K562 (cell line): ENCODE data around the gene DDX5. TPM values are rescaled to one million over a fixed set of nuclear protein-coding genes. Genes with fewer than 3 reads are reported as not detected.
A peak's percentile ranks its signal among the peaks of the same experiment; 100 is the strongest.

Source experiments
- ARID1B ChIP-seq: fragments of 450-650 bp; IDR thresholded peaks from 2 replicates; pipeline ENCODE4 v1.6.1; 2016; ENCODE audit warnings: antibody characterized with exemption, mild to moderate bottlenecking, inconsistent platforms
- BRF2 ChIP-seq: IDR thresholded peaks from 3 replicates; pipeline ENCODE4 v1.6.1; 2011; ENCODE audit warnings: borderline replicate concordance, mild to moderate bottlenecking; ENCODE audit not compliant: insufficient read length, insufficient read depth
- DACH1 ChIP-seq: fragments of 450-650 bp; IDR thresholded peaks from 2 replicates; pipeline ENCODE4 v1.6.1; 2018; ENCODE audit not compliant: partially characterized antibody
- ELF2 ChIP-seq: fragments of 250-450 bp; sonication (Bioruptor Pico); IDR thresholded peaks from 2 replicates; pipeline ENCODE4 v1.5.0; 2021; ENCODE audit warnings: mild to moderate bottlenecking
- FIP1L1 ChIP-seq: fragments of 200-400 bp; formaldehyde crosslinking; IDR thresholded peaks from 2 replicates; pipeline ENCODE4 v1.6.1; 2018; ENCODE audit warnings: mild to moderate bottlenecking, low read depth, low read length; ENCODE audit not compliant: poor library complexity, severe bottlenecking
- FUS ChIP-seq: fragments of 200-400 bp; formaldehyde crosslinking; optimal IDR thresholded peaks from 2 replicates; pipeline ENCODE3; 2017; ENCODE audit warnings: low read depth, low read length
- HCFC1 ChIP-seq: IDR thresholded peaks from 2 replicates; pipeline ENCODE4 v1.6.1; 2012; ENCODE audit warnings: low read depth, low read length, improper control_type of control experiment
- IFI16 ChIP-seq: fragments of 250-450 bp; sonication (Bioruptor Pico); IDR thresholded peaks from 2 replicates; pipeline ENCODE4 v2.1.2; 2022; ENCODE audit warnings: mild to moderate bottlenecking, inconsistent platforms
- KHSRP ChIP-seq: fragments of 450-650 bp; IDR thresholded peaks from 2 replicates; pipeline ENCODE4 v1.6.1; 2017
- MXD1 ChIP-seq: fragments of 250-450 bp; sonication (Bioruptor Pico); IDR thresholded peaks from 2 replicates; pipeline ENCODE4 v1.8.0; 2021; ENCODE audit warnings: borderline replicate concordance, mild to moderate bottlenecking, moderate library complexity; ENCODE audit not compliant: poor library complexity, severe bottlenecking
- PHF21A ChIP-seq: fragments of 450-650 bp; IDR thresholded peaks from 2 replicates; pipeline ENCODE4 v1.6.1; 2017; ENCODE audit warnings: low read depth, borderline replicate concordance
- POLR2H ChIP-seq: IDR thresholded peaks from 2 replicates; pipeline ENCODE4 v1.6.1; 2016; ENCODE audit warnings: missing genetic modification characterization, low read depth, mild to moderate bottlenecking, control low read depth, missing compliant biosample characterization, moderate library complexity
- PPARD ChIP-seq: fragments of 250-450 bp; sonication (Bioruptor Pico); IDR thresholded peaks from 2 replicates; pipeline ENCODE4 v1.8.0; 2022; ENCODE audit warnings: inconsistent platforms, mild to moderate bottlenecking, moderate library complexity
- PRMT5 ChIP-seq: sonication (generic); formaldehyde crosslinking; IDR thresholded peaks from 2 replicates; pipeline ENCODE4 v1.5.0; 2020; ENCODE audit warnings: missing genetic modification reagents
- SFPQ ChIP-seq: fragments of 200-400 bp; formaldehyde crosslinking; IDR thresholded peaks from 2 replicates; pipeline ENCODE4 v1.6.1; 2017; ENCODE audit warnings: mild to moderate bottlenecking, low read depth, low read length, moderate library complexity
- SNIP1 ChIP-seq: fragments of 450-650 bp; IDR thresholded peaks from 2 replicates; pipeline ENCODE4 v1.7.1; 2017; ENCODE audit warnings: low read depth, mild to moderate bottlenecking
- TCF7 ChIP-seq: sonication (generic); IDR thresholded peaks from 2 replicates; pipeline ENCODE4 v1.6.1; 2016; ENCODE audit warnings: antibody characterized with exemption, borderline replicate concordance
- TEAD1 ChIP-seq, 2 experiments: fragments of 450-650 bp in 1 of 2; sonication (generic) in 1 of 2; formaldehyde crosslinking; IDR thresholded peaks; 2 replicates each; pipeline versions ENCODE4 v1.4.0 to v1.8.0; 2020 to 2022; ENCODE audit warnings: mild to moderate bottlenecking in 2 of 2, missing genetic modification reagents in 1 of 2
- TOE1 ChIP-seq, 2 experiments: fragments of 450-650 bp in 1 of 2; sonication (generic) in 1 of 2; formaldehyde crosslinking in 1 of 2; IDR thresholded peaks; 2 replicates each; pipeline versions ENCODE4 v1.7.1 to v1.8.0; 2016 to 2022; ENCODE audit warnings: borderline replicate concordance in 2 of 2, mild to moderate bottlenecking in 2 of 2, antibody characterized with exemption in 1 of 2, inconsistent platforms in 1 of 2, low read depth in 1 of 2, missing genetic modification reagents in 1 of 2, moderate library complexity in 1 of 2
- ZNF124 ChIP-seq: sonication (generic); formaldehyde crosslinking; IDR thresholded peaks from 2 replicates; pipeline ENCODE4 v1.8.1; 2022; ENCODE audit warnings: missing genetic modification reagents
- polyA plus RNA-seq, 8 experiments: library from polyadenylated mRNA; depleted of rRNA in 4 of 8; stranded (reverse) in 5 of 8; unstranded in 3 of 8; fragments of >200 nt; fragmentation: Nextera tagmentation in 2 of 8; fragmentation: Illumina TruSeq in 1 of 8; extraction: Ambion mirVana in 2 of 8; extraction: Trizol in 1 of 8; gene quantifications; 2 replicates each; pipeline versions ENCODE4 v1.2.1 to v1.2.3, GENCODE V29; 2011 to 2014; ENCODE audit warnings: inconsistent platforms in 1 of 8, missing spikeins in 1 of 8
- total RNA-seq, 7 experiments: library from RNA; depleted of rRNA in 6 of 7; stranded (reverse); fragments of >200 nt in 6 of 7; fragmentation: Illumina TruSeq in 2 of 7; extraction: Trizol in 2 of 7; gene quantifications; 2 replicates each; pipeline versions ENCODE4 v1.2.1 to v1.2.3, GENCODE V29; 2011 to 2021; ENCODE audit warnings: low replicate concordance in 1 of 7
- TF ChIP-seq, protein P1 (sequence below): fragments of 450-650 bp; IDR thresholded peaks from 2 replicates; pipeline ENCODE4 v1.7.1; 2018; ENCODE audit warnings: mild to moderate bottlenecking, low read depth; ENCODE audit not compliant: partially characterized antibody

Gene DDX5
- total and polyA plus RNA-seq, 9 of the 15 experiments (the other 6 are each of a cell fraction or from before 2014, with no cell fraction given) = 306 to 1,639 (median 604) TPM

DNA sequence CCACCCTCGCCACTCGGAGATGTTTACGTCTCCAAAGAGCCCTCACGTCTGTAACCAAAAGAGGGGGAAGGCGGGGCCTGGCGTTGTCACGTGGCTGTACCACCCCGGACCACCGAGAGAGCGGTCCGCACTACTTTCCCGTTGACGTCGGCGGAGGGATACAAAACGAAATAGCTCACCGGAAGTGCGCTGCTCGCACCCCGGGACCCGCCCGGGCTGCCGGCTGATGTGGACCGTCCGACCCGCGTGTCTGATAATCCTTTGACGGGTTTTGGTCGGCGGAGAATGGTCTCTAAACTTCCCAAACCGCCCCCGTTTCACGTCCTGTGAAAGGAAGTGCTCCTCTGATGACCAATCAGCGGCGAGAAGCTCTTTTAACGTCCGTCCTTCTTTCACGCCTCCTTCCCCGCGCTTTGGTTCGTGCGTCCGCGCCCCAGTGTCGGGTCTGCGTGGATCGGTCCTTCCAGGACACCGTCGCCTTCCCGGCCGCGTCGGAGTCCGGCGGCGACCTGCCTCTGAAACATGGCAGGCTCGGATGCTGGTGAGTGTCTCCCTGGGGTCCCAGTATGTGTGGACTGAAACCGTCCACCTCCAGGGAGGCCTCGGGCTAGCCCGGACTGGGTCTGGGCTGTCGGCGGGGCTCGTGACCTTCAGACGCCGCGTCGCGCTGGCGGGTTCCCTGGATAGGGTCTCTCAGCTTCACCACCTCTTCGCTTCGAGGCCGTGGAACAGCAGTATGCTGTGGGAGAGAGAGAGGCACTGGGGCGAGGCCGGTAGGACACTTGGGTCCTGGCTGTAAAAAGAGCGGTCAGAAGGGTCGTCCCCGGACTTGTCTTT lies 705 bp upstream of the DDX5 start, which contains the start of gene CEP95 (continued):
- TF ChIP-seq, protein P1, sequence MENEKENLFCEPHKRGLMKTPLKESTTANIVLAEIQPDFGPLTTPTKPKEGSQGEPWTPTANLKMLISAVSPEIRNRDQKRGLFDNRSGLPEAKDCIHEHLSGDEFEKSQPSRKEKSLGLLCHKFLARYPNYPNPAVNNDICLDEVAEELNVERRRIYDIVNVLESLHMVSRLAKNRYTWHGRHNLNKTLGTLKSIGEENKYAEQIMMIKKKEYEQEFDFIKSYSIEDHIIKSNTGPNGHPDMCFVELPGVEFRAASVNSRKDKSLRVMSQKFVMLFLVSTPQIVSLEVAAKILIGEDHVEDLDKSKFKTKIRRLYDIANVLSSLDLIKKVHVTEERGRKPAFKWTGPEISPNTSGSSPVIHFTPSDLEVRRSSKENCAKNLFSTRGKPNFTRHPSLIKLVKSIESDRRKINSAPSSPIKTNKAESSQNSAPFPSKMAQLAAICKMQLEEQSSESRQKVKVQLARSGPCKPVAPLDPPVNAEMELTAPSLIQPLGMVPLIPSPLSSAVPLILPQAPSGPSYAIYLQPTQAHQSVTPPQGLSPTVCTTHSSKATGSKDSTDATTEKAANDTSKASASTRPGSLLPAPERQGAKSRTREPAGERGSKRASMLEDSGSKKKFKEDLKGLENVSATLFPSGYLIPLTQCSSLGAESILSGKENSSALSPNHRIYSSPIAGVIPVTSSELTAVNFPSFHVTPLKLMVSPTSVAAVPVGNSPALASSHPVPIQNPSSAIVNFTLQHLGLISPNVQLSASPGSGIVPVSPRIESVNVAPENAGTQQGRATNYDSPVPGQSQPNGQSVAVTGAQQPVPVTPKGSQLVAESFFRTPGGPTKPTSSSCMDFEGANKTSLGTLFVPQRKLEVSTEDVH = peak; percentile 89
- TF ChIP-seq FUS (no peak), ZNF124 (CRISPR knock-in tag) (no peak), MXD1 (peak; percentile 23), SFPQ (no peak), BRF2 (no peak), TCF7 (peak; percentile 22; the same call in 1 of the 2 replicates), DACH1 (no peak), PRMT5 (CRISPR knock-in tag) (no peak), ELF2 (peak; percentile 89), TEAD1 (CRISPR knock-in tag; IDR thresholded peaks at IDR 0.05) (peak in 1 of 2 experiments; percentile 74; a peak in 2 of 4 replicates), POLR2H (no peak), HCFC1 (no peak; the same call in 1 of the 2 replicates), TOE1 (IDR thresholded peaks at IDR 0.05; ENCODE audit: borderline replicate concordance) (peak; percentile 86), TOE1 (CRISPR knock-in tag; IDR thresholded peaks at IDR 0.05; ENCODE audit: borderline replicate concordance, low read depth) (no peak), SNIP1 (no peak), IFI16 (no peak), ARID1B (peak; percentile 22; the same call in 1 of the 2 replicates), PHF21A (peak; percentile 80; the same call in 1 of the 2 replicates), PPARD (CRISPR knock-in tag) (no peak), FIP1L1 (no peak), KHSRP (no peak)
